H9 (cell line): ENCODE measurements around the gene PTPDC1. TPM values are rescaled to one million over a fixed set of nuclear protein-coding genes. Genes with fewer than 3 reads are reported as not detected.
"Not testable (repeated sequence)": the region's sequence is repeated elsewhere in the genome, so short reads cannot be mapped to it uniquely, and the experiment has no call there.

Source experiments
- DNase-seq: peaks from one replicate; pipeline ENCODE4 v3.0.0-alpha.2; 2017
- H2AFZ ChIP-seq: one replicate; pipeline ENCODE4 v1.6.1; 2013; ENCODE audit warnings: mild to moderate bottlenecking, low read length, control low read depth, moderate library complexity
- H2AK5ac ChIP-seq: 2 replicates; pipeline ENCODE4 v1.6.1; 2013; ENCODE audit warnings: low read length, control low read depth, mixed read lengths; ENCODE audit not compliant: insufficient read length
- H2BK120ac ChIP-seq: one replicate; pipeline ENCODE4 v1.6.1; 2013; ENCODE audit warnings: low read depth, mild to moderate bottlenecking, low read length, control low read depth, inconsistent platforms; ENCODE audit not compliant: poor library complexity, severe bottlenecking
- H2BK12ac ChIP-seq: 2 replicates; pipeline ENCODE4 v1.6.1; 2013; ENCODE audit warnings: low read length, control low read depth, mixed read lengths, low read depth; ENCODE audit not compliant: insufficient read length
- H2BK15ac ChIP-seq: 2 replicates; pipeline ENCODE4 v1.6.1; 2013; ENCODE audit warnings: low read depth, low read length, control low read depth
- H2BK20ac ChIP-seq: one replicate; pipeline ENCODE4 v1.6.1; 2013; ENCODE audit warnings: low read depth, mild to moderate bottlenecking, low read length, control low read depth, inconsistent platforms; ENCODE audit not compliant: poor library complexity, severe bottlenecking
- H2BK5ac ChIP-seq: 2 replicates; pipeline ENCODE4 v1.6.1; 2013; ENCODE audit warnings: low read length, control low read depth, mixed read lengths; ENCODE audit not compliant: insufficient read length
- H3K14ac ChIP-seq: 2 replicates; pipeline ENCODE4 v1.6.1; 2013; ENCODE audit warnings: low read length, control low read depth; ENCODE audit not compliant: insufficient read depth
- H3K18ac ChIP-seq: 2 replicates; pipeline ENCODE4 v1.6.1; 2013; ENCODE audit warnings: low read depth, mild to moderate bottlenecking, mixed read lengths, low read length, control low read depth; ENCODE audit not compliant: insufficient read length
- H3K23ac ChIP-seq: 2 replicates; pipeline ENCODE4 v1.6.1; 2013; ENCODE audit warnings: low read length, control low read depth, mixed read lengths, low read depth; ENCODE audit not compliant: insufficient read length
- H3K23me2 ChIP-seq: 2 replicates; pipeline ENCODE4 v1.6.1; 2013; ENCODE audit warnings: low read depth, mild to moderate bottlenecking, mixed read lengths, low read length, control low read depth; ENCODE audit not compliant: insufficient read length, poor library complexity, severe bottlenecking
- H3K27ac ChIP-seq: 2 replicates; pipeline ENCODE4 v1.5.1; 2013; ENCODE audit warnings: low read length, control low read depth, mixed read lengths, low read depth; ENCODE audit not compliant: insufficient read length
- H3K27me3 ChIP-seq: 2 replicates; pipeline ENCODE4 v1.6.1; 2013; ENCODE audit warnings: low read length, control low read depth, inconsistent platforms; ENCODE audit not compliant: insufficient read depth
- H3K4ac ChIP-seq: 2 replicates; pipeline ENCODE4 v1.6.1; 2013; ENCODE audit warnings: low read depth, mild to moderate bottlenecking, control low read depth, inconsistent platforms, low read length, moderate library complexity
- H3K4me1 ChIP-seq: 2 replicates; pipeline ENCODE4 v1.6.1; 2013; ENCODE audit warnings: low read length, control low read depth, inconsistent platforms; ENCODE audit not compliant: insufficient read depth
- H3K4me2 ChIP-seq: 2 replicates; pipeline ENCODE4 v1.6.1; 2013; ENCODE audit warnings: low read length, control low read depth, mixed read lengths; ENCODE audit not compliant: insufficient read length, insufficient read depth
- H3K56ac ChIP-seq: 2 replicates; pipeline ENCODE4 v1.6.1; 2013; ENCODE audit warnings: low read depth, mild to moderate bottlenecking, mixed read lengths, low read length, control low read depth; ENCODE audit not compliant: insufficient read length
- H3K79me1 ChIP-seq: 2 replicates; pipeline ENCODE4 v1.6.1; 2013; ENCODE audit warnings: low read depth, mild to moderate bottlenecking, moderate library complexity, low read length, control low read depth, inconsistent platforms; ENCODE audit not compliant: insufficient read depth, poor library complexity, severe bottlenecking
- H3K79me2 ChIP-seq: 2 replicates; pipeline ENCODE4 v1.6.1; 2013; ENCODE audit warnings: low read length, control low read depth, inconsistent platforms; ENCODE audit not compliant: insufficient read depth
- H3K9ac ChIP-seq: 2 replicates; pipeline ENCODE4 v1.6.1; 2013; ENCODE audit warnings: low read length, control low read depth, mixed read lengths; ENCODE audit not compliant: insufficient read length; ENCODE audit errors: extremely low read depth
- H3K9me3 ChIP-seq: one replicate; pipeline ENCODE4 v1.6.1; 2013; ENCODE audit warnings: low read depth, low read length, inconsistent platforms; ENCODE audit not compliant: control insufficient read depth
- H3T11ph ChIP-seq: one replicate; pipeline ENCODE4 v1.6.1; 2013; ENCODE audit warnings: mild to moderate bottlenecking, low read length, control low read depth, inconsistent platforms
- H4K20me1 ChIP-seq: one replicate; pipeline ENCODE4 v1.6.1; 2013; ENCODE audit not compliant: control insufficient read depth, insufficient read length, insufficient read depth
- H4K5ac ChIP-seq: 2 replicates; pipeline ENCODE4 v1.6.1; 2013; ENCODE audit warnings: low read depth, mild to moderate bottlenecking, mixed read lengths, low read length, control low read depth; ENCODE audit not compliant: insufficient read length
- H4K8ac ChIP-seq: replicated peaks from 2 replicates; pipeline ENCODE4 v1.6.1; 2013; ENCODE audit warnings: low read length, control low read depth, mixed read lengths, low read depth; ENCODE audit not compliant: insufficient read length
- H4K91ac ChIP-seq: 2 replicates; pipeline ENCODE4 v1.6.1; 2013; ENCODE audit warnings: low read depth, mild to moderate bottlenecking, moderate library complexity, mixed read lengths, low read length, control low read depth; ENCODE audit not compliant: insufficient read length
- H3K27ac Mint-ChIP-seq, 3 experiments: 2 replicates in 2 of 3; 3 replicates in 1 of 3; pipeline ENCODE4 v1.8.0; 2020 to 2021; ENCODE audit warnings: mixed read lengths in 3 of 3, mild to moderate bottlenecking in 1 of 3, moderate library complexity in 1 of 3
- H3K27me3 Mint-ChIP-seq: 2 replicates; pipeline ENCODE4 v1.8.0; 2021; ENCODE audit warnings: low read depth, mild to moderate bottlenecking, moderate library complexity, mixed read lengths
- H3K36me3 Mint-ChIP-seq, 3 experiments: 2 replicates in 2 of 3; 3 replicates in 1 of 3; pipeline ENCODE4 v1.8.0; 2020 to 2021; ENCODE audit warnings: low read depth in 3 of 3, mixed read lengths in 3 of 3; ENCODE audit not compliant: insufficient read depth in 1 of 3
- H3K4me1 Mint-ChIP-seq, 2 experiments: 2 replicates each; pipeline ENCODE4 v1.8.0; 2020; ENCODE audit warnings: mixed read lengths in 2 of 2
- H3K4me3 Mint-ChIP-seq, 2 experiments: 2 replicates in 1 of 2; 3 replicates in 1 of 2; pipeline ENCODE4 v1.8.0; 2020 to 2021; ENCODE audit warnings: mild to moderate bottlenecking in 2 of 2, mixed read lengths in 2 of 2, moderate library complexity in 1 of 2
- H3K9me3 Mint-ChIP-seq, 2 experiments: 2 replicates in 1 of 2; 3 replicates in 1 of 2; pipeline ENCODE4 v1.8.0; 2020; ENCODE audit warnings: mild to moderate bottlenecking in 2 of 2, mixed read lengths in 2 of 2, moderate library complexity in 1 of 2
- WGBS: extraction: QIAGEN DNeasy Blood & Tissue Kit; methylation state at CpG from one replicate; pipeline ENCODE4 v1.1.7; 2013; ENCODE audit warnings: missing lambda C conversion rate, low lambda C conversion rate, mixed read lengths; ENCODE audit not compliant: insufficient read length; ENCODE audit errors: extremely low coverage; 5-methylcytosine and 5-hydroxymethylcytosine counted together
- total RNA-seq: library from RNA; stranded (reverse); gene quantifications from 2 replicates; pipeline ENCODE4 v1.2.1, GENCODE V29; 2021
- TF ChIP-seq, protein P1 (sequence below): fragments of 200-600 bp; sonication (generic); conservative IDR thresholded peaks from 3 replicates; pipeline ENCODE4 v1.8.0; 2021; ENCODE audit warnings: antibody characterized with exemption, mild to moderate bottlenecking

PTPDC1 gene
- total RNA-seq, 1 experiment from 2014 or later = 4.8 TPM

DNA sequence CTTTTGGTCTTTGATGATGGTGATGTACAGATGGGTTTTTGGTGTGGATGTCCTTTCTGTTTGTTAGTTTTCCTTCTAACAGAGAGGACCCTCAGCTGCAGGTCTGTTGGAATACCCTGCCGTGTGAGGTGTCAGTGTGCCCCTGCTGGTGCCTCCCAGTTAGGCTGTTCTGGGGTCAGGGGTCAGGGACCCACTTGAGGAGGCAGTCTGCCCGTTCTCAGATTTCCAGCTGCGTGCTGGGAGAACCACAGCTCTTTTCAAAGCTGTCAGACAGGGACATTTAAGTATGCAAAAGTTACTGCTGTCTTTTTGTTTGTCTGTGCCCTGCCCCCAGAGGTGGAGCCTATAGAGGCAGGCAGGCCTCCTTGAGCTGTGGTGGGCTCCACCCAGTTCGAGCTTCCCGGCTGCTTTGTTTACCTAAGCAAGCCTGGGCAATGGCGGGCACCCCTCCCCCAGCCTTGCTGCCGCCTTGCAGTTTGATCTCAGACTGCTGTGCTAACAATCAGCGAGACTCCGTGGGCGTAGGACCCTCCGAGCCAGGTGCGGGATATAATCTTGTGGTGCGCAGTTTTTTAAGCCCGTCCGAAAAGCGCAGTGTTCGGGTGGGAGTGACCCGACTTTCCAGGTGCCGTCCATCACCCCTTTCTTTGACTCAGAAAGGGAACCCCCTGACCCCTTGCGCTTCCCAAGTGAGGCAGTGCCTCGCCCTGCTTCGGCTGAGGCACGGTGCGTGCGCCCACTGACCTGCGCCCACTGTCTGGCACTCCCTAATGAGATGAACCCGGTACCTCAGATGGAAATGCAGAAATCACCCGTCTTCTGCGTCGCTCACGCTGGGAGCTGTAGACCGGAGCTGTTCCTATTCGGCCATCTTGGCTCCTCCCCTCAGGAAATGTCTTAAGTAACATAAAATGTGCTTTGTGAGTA is 10.2 kb downstream of the PTPDC1 start:
- H3K79me2 ChIP-seq, H2BK120ac ChIP-seq, H4K20me1 ChIP-seq, H3T11ph ChIP-seq, H3K4ac ChIP-seq, H3K79me1 ChIP-seq, H3K23ac ChIP-seq, H3K9ac ChIP-seq, H2AK5ac ChIP-seq, H3K4me1 ChIP-seq, H3K56ac ChIP-seq, H2AFZ ChIP-seq, H3K27me3 ChIP-seq, H4K91ac ChIP-seq, H2BK12ac ChIP-seq, H2BK20ac ChIP-seq, H3K27ac ChIP-seq, H3K27me3 Mint-ChIP-seq, H2BK5ac ChIP-seq, H3K23me2 ChIP-seq, H2BK15ac ChIP-seq, H4K8ac ChIP-seq, H3K9me3 ChIP-seq: not testable (repeated sequence)
- H3K4me1 Mint-ChIP-seq = peaks cover 19 to 22% of the 10 kb centered on the region in 2 experiments
- TF ChIP-seq, protein P1, sequence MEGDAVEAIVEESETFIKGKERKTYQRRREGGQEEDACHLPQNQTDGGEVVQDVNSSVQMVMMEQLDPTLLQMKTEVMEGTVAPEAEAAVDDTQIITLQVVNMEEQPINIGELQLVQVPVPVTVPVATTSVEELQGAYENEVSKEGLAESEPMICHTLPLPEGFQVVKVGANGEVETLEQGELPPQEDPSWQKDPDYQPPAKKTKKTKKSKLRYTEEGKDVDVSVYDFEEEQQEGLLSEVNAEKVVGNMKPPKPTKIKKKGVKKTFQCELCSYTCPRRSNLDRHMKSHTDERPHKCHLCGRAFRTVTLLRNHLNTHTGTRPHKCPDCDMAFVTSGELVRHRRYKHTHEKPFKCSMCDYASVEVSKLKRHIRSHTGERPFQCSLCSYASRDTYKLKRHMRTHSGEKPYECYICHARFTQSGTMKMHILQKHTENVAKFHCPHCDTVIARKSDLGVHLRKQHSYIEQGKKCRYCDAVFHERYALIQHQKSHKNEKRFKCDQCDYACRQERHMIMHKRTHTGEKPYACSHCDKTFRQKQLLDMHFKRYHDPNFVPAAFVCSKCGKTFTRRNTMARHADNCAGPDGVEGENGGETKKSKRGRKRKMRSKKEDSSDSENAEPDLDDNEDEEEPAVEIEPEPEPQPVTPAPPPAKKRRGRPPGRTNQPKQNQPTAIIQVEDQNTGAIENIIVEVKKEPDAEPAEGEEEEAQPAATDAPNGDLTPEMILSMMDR = peak; percentile 16; the same call in 1 of the 3 replicates
- peak overlapping the region; percentile 88 for H3K18ac ChIP-seq
- no CpG with 5 or more reads among the region's 33 CpGs for WGBS
- peak overlapping the region; percentile 35 for H3K4me2 ChIP-seq
- H3K14ac ChIP-seq = peak overlapping the region; percentile 86; the same call in 1 of the 2 replicates
- peak; percentile 74 for DNase-seq
- H3K9me3 Mint-ChIP-seq = peaks cover 2 to 11% of the 10 kb centered on the region in 2 experiments; a peak in 1 of 5 replicates
- peaks cover 7 to 17% (median 15%) of the 10 kb centered on the region in 3 experiments; a peak in 6 of 7 replicates for H3K36me3 Mint-ChIP-seq
- peak overlapping the region; percentile 72 to 99 (median 97) for H3K27ac Mint-ChIP-seq
- peak overlapping the region; percentile 85 for H4K5ac ChIP-seq
- H3K4me3 Mint-ChIP-seq = peak overlapping the region; percentile 60 to 72
